CD14-positive monocyte (primary cell): ENCODE data around the gene TOLLIP. TPM values are rescaled to one million over a fixed set of nuclear protein-coding genes. Genes with fewer than 3 reads are reported as not detected.

Experiments used
- DNase-seq, 3 donors: peaks; one replicate each; pipeline ENCODE4 v3.0.0-alpha.2; 2011 to 2022
- H2AFZ ChIP-seq: 2 replicates; pipeline ENCODE4 v1.6.0; 2012; ENCODE audit warnings: mild to moderate bottlenecking, low read depth, low read length, inconsistent platforms; ENCODE audit not compliant: insufficient read depth, poor library complexity, severe bottlenecking
- H3K27ac ChIP-seq, 2 donors: 1 replicate in 1 of 2; 2 replicates in 1 of 2; pipeline ENCODE4 v1.5.1; 2012 to 2013; ENCODE audit warnings: low read length in 2 of 2, control low read depth in 1 of 2, inconsistent platforms in 1 of 2, low read depth in 1 of 2, mild to moderate bottlenecking in 1 of 2
- H3K27me3 ChIP-seq, 2 donors: one replicate each; pipeline versions ENCODE4 v1.6.0 to v1.6.1; 2011 to 2013; ENCODE audit warnings: low read length in 2 of 2; ENCODE audit not compliant: control insufficient read depth in 2 of 2, insufficient read depth in 2 of 2
- H3K36me3 ChIP-seq, 2 donors: replicated peaks in 1 of 2; 1 replicate in 1 of 2; 2 replicates in 1 of 2; pipeline versions ENCODE4 v1.5.1 to v1.6.1; 2012 to 2013; ENCODE audit warnings: low read length in 2 of 2, control low read depth in 1 of 2, inconsistent platforms in 1 of 2, mild to moderate bottlenecking in 1 of 2; ENCODE audit not compliant: insufficient read depth in 2 of 2, control insufficient read depth in 1 of 2
- H3K4me1 ChIP-seq, 2 donors: 1 replicate in 1 of 2; 2 replicates in 1 of 2; pipeline versions ENCODE4 v1.5.1 to v1.6.1; 2012 to 2013; ENCODE audit warnings: low read length in 2 of 2, control low read depth in 1 of 2, inconsistent platforms in 1 of 2, mild to moderate bottlenecking in 1 of 2, moderate library complexity in 1 of 2; ENCODE audit not compliant: insufficient read depth in 2 of 2, control insufficient read depth in 1 of 2
- H3K4me2 ChIP-seq: replicated peaks from 2 replicates; pipeline ENCODE3; 2012; ENCODE audit warnings: low read length, moderate library complexity, mild to moderate bottlenecking; ENCODE audit not compliant: poor library complexity, severe bottlenecking; ENCODE audit errors: extremely low read depth
- H3K4me3 ChIP-seq, 3 experiments: fragments of 200-600 bp in 1 of 3; sonication (generic) in 1 of 3; replicated peaks in 1 of 3; 1 replicate in 2 of 3; 2 replicates in 1 of 3; pipeline ENCODE4 v1.5.1; 2011 to 2013; ENCODE audit warnings: low read length in 3 of 3, mild to moderate bottlenecking in 3 of 3, control low read depth in 2 of 3, low read depth in 2 of 3, inconsistent platforms in 1 of 3, moderate library complexity in 1 of 3
- H3K79me2 ChIP-seq: 2 replicates; pipeline ENCODE4 v1.6.0; 2012; ENCODE audit warnings: mild to moderate bottlenecking, control low read depth, inconsistent platforms, low read length, moderate library complexity; ENCODE audit not compliant: insufficient read depth
- H3K9ac ChIP-seq: 2 replicates; pipeline ENCODE4 v1.6.0; 2017; ENCODE audit warnings: low read length, mild to moderate bottlenecking; ENCODE audit not compliant: insufficient read depth, poor library complexity, severe bottlenecking
- H3K9me3 ChIP-seq, 2 donors: replicated peaks in 1 of 2; 1 replicate in 1 of 2; 2 replicates in 1 of 2; pipeline versions ENCODE4 v1.5.1 to v1.6.1; 2012 to 2013; ENCODE audit warnings: low read length in 2 of 2, control low read depth in 1 of 2; ENCODE audit not compliant: control insufficient read depth in 1 of 2, insufficient read depth in 1 of 2
- H4K20me1 ChIP-seq: 2 replicates; pipeline ENCODE4 v1.6.0; 2012; ENCODE audit warnings: mild to moderate bottlenecking, low read length, control low read depth, moderate library complexity; ENCODE audit not compliant: insufficient read depth
- H3K27ac Mint-ChIP-seq, 7 donors: one replicate each; pipeline ENCODE4 v1.8.0; 2020; ENCODE audit warnings: mild to moderate bottlenecking in 7 of 7, mixed read lengths in 7 of 7, moderate library complexity in 6 of 7, inconsistent platforms in 2 of 7
- H3K27me3 Mint-ChIP-seq, 3 donors: one replicate each; pipeline ENCODE4 v1.8.0; 2021 to 2022; ENCODE audit warnings: low read depth in 3 of 3, mild to moderate bottlenecking in 3 of 3, mixed read lengths in 3 of 3, moderate library complexity in 3 of 3, inconsistent platforms in 1 of 3
- H3K36me3 Mint-ChIP-seq, 2 donors: one replicate each; pipeline ENCODE4 v1.8.0; 2020; ENCODE audit warnings: mixed read lengths in 2 of 2, inconsistent platforms in 1 of 2, mild to moderate bottlenecking in 1 of 2
- H3K4me1 Mint-ChIP-seq: one replicate; pipeline ENCODE4 v1.8.0; 2020; ENCODE audit warnings: mild to moderate bottlenecking, mixed read lengths
- H3K4me3 Mint-ChIP-seq, 2 donors: one replicate each; pipeline ENCODE4 v1.8.0; 2020; ENCODE audit warnings: mild to moderate bottlenecking in 2 of 2, mixed read lengths in 2 of 2, moderate library complexity in 1 of 2
- H3K9me3 Mint-ChIP-seq, 7 donors: one replicate each; pipeline ENCODE4 v1.8.0; 2020 to 2022; ENCODE audit warnings: mixed read lengths in 7 of 7, mild to moderate bottlenecking in 6 of 7, moderate library complexity in 6 of 7, inconsistent platforms in 2 of 7
- CTCF ChIP-seq: fragments of 200-600 bp; IDR thresholded peaks from one replicate; pipeline ENCODE4 v1.8.0; 2022; ENCODE audit warnings: antibody characterized with exemption, mild to moderate bottlenecking
- whole genome bisulfite sequencing: methylation state at CpG from one replicate; pipeline ENCODE4 v1.1.5; 2013; ENCODE audit warnings: missing lambda C conversion rate; ENCODE audit not compliant: insufficient coverage; 5-methylcytosine and 5-hydroxymethylcytosine counted together
- intact Hi-C, 2 donors: fragments of 100-400 bp; cut with micrococcal nuclease; formaldehyde crosslinking; loops; one replicate each; pipeline versions ENCODE4 v1.15.0 to v1.15.1; 2023
- polyA plus RNA-seq, 3 donors: library from polyadenylated mRNA; depleted of rRNA in 1 of 3; unstranded in 2 of 3; stranded (reverse) in 1 of 3; fragments of 300-500 nt in 2 of 3; fragments of >200 nt in 1 of 3; fragmentation: Illumina TruSeq in 2 of 3; gene quantifications; 1 replicate in 2 of 3; 2 replicates in 1 of 3; pipeline ENCODE4 v1.2.3, GENCODE V29; 2012 to 2021

TOLLIP gene
- polyA plus RNA-seq, 3 donors = 67.9 to 72.1 (median 71.7) TPM

DNA sequence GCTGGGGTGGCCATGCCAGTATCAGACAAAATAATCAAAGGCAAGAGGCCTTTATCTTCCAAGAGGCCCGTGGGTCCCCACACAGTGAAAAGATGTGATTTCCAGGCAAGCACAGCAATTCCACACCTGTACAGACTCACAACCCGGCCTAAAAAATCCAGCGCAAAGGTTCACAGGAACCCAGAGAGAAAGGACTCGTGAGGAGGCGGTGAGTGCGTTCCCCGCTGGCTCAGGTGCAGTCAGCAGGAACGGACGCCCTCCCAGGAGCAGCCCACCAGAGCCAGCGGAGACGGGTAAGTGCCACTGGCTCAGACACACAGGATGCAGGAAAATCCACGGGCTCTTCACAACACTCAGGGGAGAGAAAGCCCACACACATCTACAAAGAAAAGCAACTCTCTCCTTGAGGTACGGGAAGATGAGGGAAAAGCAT is 4.4 kb downstream of the TOLLIP start:
- DNase-seq = peak in 1 of 3 donors; percentile 2
- peaks cover 93% of the 10 kb centered on the region for H3K79me2 ChIP-seq
- H3K36me3 Mint-ChIP-seq = peaks cover 39 to 57% of the 10 kb centered on the region in 2 donors
- 96% methylated on average over 10 of the region's 13 CpGs for WGBS
- no peak overlapping the region for H3K4me2 ChIP-seq
- H3K4me3 Mint-ChIP-seq = no peak overlapping the region
- peaks cover 42 to 70% of the 10 kb centered on the region in 2 donors for H3K4me1 ChIP-seq
- H3K4me1 Mint-ChIP-seq = peaks cover 72% of the 10 kb centered on the region
- H3K27ac Mint-ChIP-seq = peak overlapping the region in 4 of 7 donors; percentile 10 to 78 (median 13)
- H3K9me3 Mint-ChIP-seq = no peaks in the 10 kb centered on the region
- peaks cover 13 to 35% of the 10 kb centered on the region in 2 donors for H3K36me3 ChIP-seq
- no peak overlapping the region for H3K27ac ChIP-seq
- TF ChIP-seq CTCF = no peak
- no peak overlapping the region for H3K4me3 ChIP-seq
- no peak overlapping the region for H3K9ac ChIP-seq
- no peaks in the 10 kb centered on the region for H3K9me3 ChIP-seq
- H4K20me1 ChIP-seq = peaks cover 90% of the 10 kb centered on the region
- no peaks in the 10 kb centered on the region for H3K27me3 Mint-ChIP-seq
- H2AFZ ChIP-seq = no peak overlapping the region
- H3K27me3 ChIP-seq = no peaks in the 10 kb centered on the region
- intact Hi-C loops = loop anchor here in 1 of 2 donors (5.0 kb wide), 1 partner anchor 77 kb away; no protein-coding TSS in a partner anchor

DNA sequence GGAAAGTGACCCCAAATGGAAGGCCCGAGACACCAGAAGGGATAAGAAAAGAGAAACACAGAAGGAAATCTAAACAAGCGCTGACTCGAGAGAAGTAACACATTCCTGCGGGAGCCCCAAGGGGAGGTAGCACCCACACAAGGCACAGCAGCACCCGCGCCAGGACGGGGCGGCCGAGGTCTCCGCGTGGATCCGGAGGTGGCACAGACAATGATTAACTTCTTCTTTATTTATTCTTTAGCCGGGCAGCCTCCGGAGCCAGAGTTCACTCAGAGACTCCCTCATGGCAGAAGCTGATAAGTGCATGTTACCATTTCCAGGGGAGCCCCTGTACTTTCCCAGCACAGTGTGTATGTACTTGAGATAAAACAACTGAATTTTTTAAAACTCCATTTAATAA is 5.1 kb downstream of the TOLLIP start:
- Histone ChIP-seq H3K36me3 (peaks cover 13 to 35% of the 10 kb centered on the region in 2 donors), H3K4me2 (no peak overlapping the region), H2AFZ (no peak overlapping the region), H3K9me3 (no peaks in the 10 kb centered on the region), H3K9ac (no peak overlapping the region), H3K4me1 (peaks cover 43 to 72% of the 10 kb centered on the region in 2 donors), H3K27me3 (no peaks in the 10 kb centered on the region), H3K79me2 (peaks cover 100% of the 10 kb centered on the region), H4K20me1 (peaks cover 97% of the 10 kb centered on the region), H3K4me3 (no peak overlapping the region), H3K27ac (no peak overlapping the region)
- intact Hi-C loops = loop anchor here in 1 of 2 donors (5.0 kb wide), 1 partner anchor 37 kb away; no protein-coding TSS in a partner anchor
- TF ChIP-seq CTCF = no peak
- Mint-ChIP-seq H3K27ac (peak overlapping the region in 3 of 7 donors; percentile 43 to 79 (median 50)), H3K27me3 (no peaks in the 10 kb centered on the region), H3K9me3 (no peaks in the 10 kb centered on the region), H3K4me1 (peaks cover 77% of the 10 kb centered on the region), H3K4me3 (no peak overlapping the region), H3K36me3 (peaks cover 41 to 61% of the 10 kb centered on the region in 2 donors)
- DNase-seq = no peak
- WGBS = 95% methylated on average over 9 of the region's 14 CpGs
